ENCODE measurements around the gene TOP2A. TPM values are rescaled to one million over a fixed set of nuclear protein-coding genes. Genes with fewer than 3 reads are reported as not detected.

The TOP2A gene
- polyA plus RNA-seq (ENCODE audit: insufficient read length), result 45.8 TPM

GRCh38 chr17:40417609-40418427, at the start of gene TOP2A:
TSS of gene TOP2A (minus strand) at chr17:40417896. CDS start at chr17:40417791, 105 bp downstream.
- peak; percentile 100 for DNase-seq

GRCh38 chr17:40467281-40467867, 49.7 kb upstream of the TOP2A start:
- DNase-seq, result no peak

GRCh38 chr17:40466298-40466971, 48.7 kb upstream of the TOP2A start:
- DNase-seq, result no peak

- DNase-seq, result no peak
These were observed 46.7 kb upstream of the TOP2A start for GRCh38 chr17:40464392-40464855.

GRCh38 chr17:40463122-40463550, 45.4 kb upstream of the TOP2A start:
- DNase-seq, result no peak

- DNase-seq, result no peak
These were observed 44.8 kb upstream of the TOP2A start for GRCh38 chr17:40462343-40463121.

- DNase-seq, result no peak
These were observed 44.1 kb upstream of the TOP2A start for GRCh38 chr17:40461732-40462342.

- no peak for DNase-seq
These were observed 43.5 kb upstream of the TOP2A start for GRCh38 chr17:40460968-40461731.

- no peak for DNase-seq
These were observed 42.9 kb upstream of the TOP2A start for GRCh38 chr17:40460604-40460967.

GRCh38 chr17:40459636-40460603, 42.2 kb upstream of the TOP2A start:
- no peak for DNase-seq

- no peak for DNase-seq
These were observed 41.3 kb upstream of the TOP2A start for GRCh38 chr17:40458851-40459482.

GRCh38 chr17:40457964-40458791, 40.5 kb upstream of the TOP2A start:
- DNase-seq, result no peak

- no peak for DNase-seq
These were observed 39.7 kb upstream of the TOP2A start for GRCh38 chr17:40457369-40457768.

GRCh38 chr17:40456396-40456951, 38.8 kb upstream of the TOP2A start:
- DNase-seq, result no peak

- no peak for DNase-seq
These were observed 36.9 kb upstream of the TOP2A start for GRCh38 chr17:40454613-40454995.

- DNase-seq, result no peak
These were observed 36.4 kb upstream of the TOP2A start for GRCh38 chr17:40453881-40454612.

- no peak for DNase-seq
These were observed 35.3 kb upstream of the TOP2A start for GRCh38 chr17:40452921-40453378.
